ENCODE measurements around the gene FRY.
A peak's percentile ranks its signal among the peaks of the same experiment; 100 is the strongest.

FRY gene

GRCh38 chr13:32315238-32316027, 283.9 kb downstream of the FRY start, which contains the start of the genes BRCA2 and ZAR1L:
TSS of gene BRCA2 (plus strand) at chr13:32315508. CDS start at chr13:32316461, 953 bp downstream.
TSS of gene ZAR1L (minus strand) at chr13:32315363. CDS start at chr13:32311925, 3,438 bp downstream.
- peak; percentile 79 to 92 for DNase-seq

DNA sequence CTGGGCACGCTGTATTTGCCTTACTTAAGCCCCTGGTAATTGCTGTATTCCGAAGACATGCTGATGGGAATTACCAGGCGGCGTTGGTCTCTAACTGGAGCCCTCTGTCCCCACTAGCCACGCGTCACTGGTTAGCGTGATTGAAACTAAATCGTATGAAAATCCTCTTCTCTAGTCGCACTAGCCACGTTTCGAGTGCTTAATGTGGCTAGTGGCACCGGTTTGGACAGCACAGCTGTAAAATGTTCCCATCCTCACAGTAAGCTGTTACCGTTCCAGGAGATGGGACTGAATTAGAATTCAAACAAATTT, 284.4 kb downstream of the FRY start:
- DNase-seq = no peak

DNA sequence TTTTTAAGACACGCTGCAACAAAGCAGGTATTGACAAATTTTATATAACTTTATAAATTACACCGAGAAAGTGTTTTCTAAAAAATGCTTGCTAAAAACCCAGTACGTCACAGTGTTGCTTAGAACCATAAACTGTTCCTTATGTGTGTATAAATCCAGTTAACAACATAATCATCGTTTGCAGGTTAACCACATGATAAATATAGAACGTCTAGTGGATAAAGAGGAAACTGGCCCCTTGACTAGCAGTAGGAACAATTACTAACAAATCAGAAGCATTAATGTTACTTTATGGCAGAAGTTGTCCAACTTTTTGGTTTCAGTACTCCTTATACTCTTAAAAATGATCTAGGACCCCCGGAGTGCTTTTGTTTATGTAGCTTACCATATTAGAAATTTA, 284.9 kb downstream of the FRY start:
- DNase-seq = no peak

GRCh38 chr13:32317716-32318465, 286.3 kb downstream of the FRY start:
- no peak for DNase-seq

- no peak for DNase-seq
Observed at GRCh38 chr13:32320528-32320927, 289.0 kb downstream of the FRY start.

DNA sequence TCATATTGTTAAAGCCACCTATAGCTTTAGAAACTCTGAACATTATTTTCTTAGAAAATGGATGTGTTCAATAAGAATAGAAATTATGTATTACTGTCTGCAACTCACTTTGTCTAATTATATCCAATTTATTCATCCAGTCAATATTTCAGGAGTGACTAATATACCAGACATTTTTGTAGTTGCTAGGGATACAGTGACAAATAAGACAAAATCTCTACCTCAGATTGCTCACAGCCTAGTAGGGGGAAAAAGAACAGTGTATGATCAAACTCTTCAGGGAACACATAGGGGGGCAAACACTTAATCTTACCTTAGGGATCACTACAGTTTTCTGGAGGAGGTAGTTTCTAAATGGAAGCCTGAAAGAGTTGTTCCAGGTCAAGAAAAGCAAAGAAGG, 292.3 kb downstream of the FRY start:
- DNase-seq = no peak

- DNase-seq = no peak
Observed at GRCh38 chr13:32330441-32330840, 298.9 kb downstream of the FRY start.

DNA sequence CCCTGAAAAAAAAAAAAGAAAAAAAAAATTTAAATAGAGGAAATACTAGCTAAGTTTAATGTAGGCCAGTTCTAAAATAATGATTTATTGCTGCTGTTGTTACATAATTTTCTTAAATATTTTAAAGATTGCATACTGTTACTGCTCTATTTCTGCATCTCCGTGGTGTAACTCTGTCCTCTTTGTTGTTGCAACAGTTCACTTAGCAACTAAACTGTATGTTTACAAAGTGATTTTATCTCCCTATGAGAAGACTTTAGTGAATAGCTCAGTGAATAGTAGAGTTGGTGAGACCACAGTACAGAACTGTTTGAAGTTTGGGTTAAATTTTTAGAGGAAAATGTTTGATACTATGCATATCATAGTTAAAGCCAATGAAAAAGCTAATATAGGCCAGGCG, 303.1 kb downstream of the FRY start:
- no peak for DNase-seq

GRCh38 chr13:32340914-32341313, 309.3 kb downstream of the FRY start:
- no peak for DNase-seq

DNA sequence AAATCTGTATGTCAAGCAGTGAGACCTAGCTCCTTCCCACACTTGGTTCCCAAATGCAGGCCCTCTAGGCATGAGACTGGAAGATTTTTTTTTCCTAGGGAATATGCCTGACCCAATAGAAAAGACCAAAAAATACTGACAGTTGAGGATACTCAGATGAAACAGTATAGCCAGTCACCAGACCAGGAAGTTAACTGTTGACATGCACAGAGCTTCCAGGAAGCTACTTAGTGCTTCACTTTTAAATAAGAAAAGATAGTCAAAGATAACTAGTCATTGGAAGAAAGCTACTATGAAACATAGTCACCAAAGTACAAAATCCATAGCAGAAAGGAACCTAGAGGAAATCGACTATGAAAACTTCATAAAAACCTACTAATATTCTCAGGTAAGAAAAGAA, 316.1 kb downstream of the FRY start:
- no peak for DNase-seq
